Loucy (cell line): ENCODE measurements around the gene VSTM2L.
A peak's percentile ranks its signal among the peaks of the same experiment; 100 is the strongest.

Experiments
- H2AFZ ChIP-seq: fragments of 200-600 bp; sonication (generic); 2 replicates; pipeline ENCODE4 v1.6.0; 2016; ENCODE audit warnings: antibody characterized with exemption, mild to moderate bottlenecking, low read length, moderate library complexity
- H3F3A ChIP-seq: fragments of 200-600 bp; 2 replicates; pipeline ENCODE4 v1.6.0; 2016; ENCODE audit warnings: antibody characterized with exemption, low read depth, mild to moderate bottlenecking
- H3K27me3 ChIP-seq: fragments of 200-600 bp; sonication (generic); 2 replicates; pipeline ENCODE4 v1.6.1; 2014; ENCODE audit warnings: low read length, mild to moderate bottlenecking; ENCODE audit not compliant: insufficient read depth, poor library complexity, severe bottlenecking
- H3K36me3 ChIP-seq: fragments of 200-600 bp; sonication (generic); 2 replicates; pipeline ENCODE4 v1.6.1; 2016; ENCODE audit warnings: low read length; ENCODE audit not compliant: insufficient read depth
- H3K4me1 ChIP-seq: fragments of 200-600 bp; sonication (generic); 2 replicates; pipeline ENCODE4 v1.5.1; 2014; ENCODE audit warnings: low read length, mild to moderate bottlenecking; ENCODE audit not compliant: insufficient read depth, poor library complexity, severe bottlenecking
- H3K4me2 ChIP-seq: fragments of 200-600 bp; sonication (generic); 2 replicates; pipeline ENCODE4 v1.6.0; 2014; ENCODE audit warnings: antibody characterized with exemption, low read length, low read depth, mild to moderate bottlenecking; ENCODE audit not compliant: poor library complexity, severe bottlenecking
- H3K4me3 ChIP-seq: fragments of 200-600 bp; sonication (generic); 2 replicates; pipeline ENCODE4 v1.5.1; 2014; ENCODE audit warnings: low read length, mild to moderate bottlenecking, mixed read lengths; ENCODE audit not compliant: poor library complexity, severe bottlenecking
- H3K79me2 ChIP-seq: fragments of 200-600 bp; sonication (generic); 2 replicates; pipeline ENCODE4 v1.6.1; 2014; ENCODE audit warnings: low read length; ENCODE audit not compliant: insufficient read depth
- H3K9ac ChIP-seq: fragments of 200-600 bp; sonication (generic); 2 replicates; pipeline ENCODE4 v1.6.0; 2014; ENCODE audit warnings: mild to moderate bottlenecking, low read depth, low read length, moderate library complexity; ENCODE audit not compliant: poor library complexity, severe bottlenecking
- H3K9me2 ChIP-seq: fragments of 200-600 bp; sonication (generic); replicated peaks from 2 replicates; pipeline ENCODE4 v1.6.1; 2016; ENCODE audit warnings: low read depth, low read length, mixed read lengths
- H3K9me3 ChIP-seq: fragments of 200-600 bp; sonication (generic); 2 replicates; pipeline ENCODE4 v1.6.1; 2014; ENCODE audit warnings: mild to moderate bottlenecking, antibody characterized with exemption, low read length, low read depth; ENCODE audit not compliant: insufficient read depth
- H4K20me1 ChIP-seq: fragments of 200-600 bp; sonication (generic); 2 replicates; pipeline ENCODE4 v1.6.0; 2014; ENCODE audit warnings: antibody characterized with exemption, low read length, mild to moderate bottlenecking; ENCODE audit not compliant: insufficient read depth, poor library complexity, severe bottlenecking
- CTCF ChIP-seq: fragments of 200-600 bp; sonication (generic); conservative IDR thresholded peaks from 2 replicates; pipeline ENCODE4 v1.5.1; 2014; ENCODE audit warnings: mild to moderate bottlenecking, antibody characterized with exemption, low read length
- EZH2phosphoT487 ChIP-seq: fragments of 200-600 bp; IDR thresholded peaks from 2 replicates; pipeline ENCODE4 v1.6.1; 2018; ENCODE audit warnings: antibody characterized with exemption, mild to moderate bottlenecking, moderate library complexity, borderline replicate concordance

Gene VSTM2L

DNA sequence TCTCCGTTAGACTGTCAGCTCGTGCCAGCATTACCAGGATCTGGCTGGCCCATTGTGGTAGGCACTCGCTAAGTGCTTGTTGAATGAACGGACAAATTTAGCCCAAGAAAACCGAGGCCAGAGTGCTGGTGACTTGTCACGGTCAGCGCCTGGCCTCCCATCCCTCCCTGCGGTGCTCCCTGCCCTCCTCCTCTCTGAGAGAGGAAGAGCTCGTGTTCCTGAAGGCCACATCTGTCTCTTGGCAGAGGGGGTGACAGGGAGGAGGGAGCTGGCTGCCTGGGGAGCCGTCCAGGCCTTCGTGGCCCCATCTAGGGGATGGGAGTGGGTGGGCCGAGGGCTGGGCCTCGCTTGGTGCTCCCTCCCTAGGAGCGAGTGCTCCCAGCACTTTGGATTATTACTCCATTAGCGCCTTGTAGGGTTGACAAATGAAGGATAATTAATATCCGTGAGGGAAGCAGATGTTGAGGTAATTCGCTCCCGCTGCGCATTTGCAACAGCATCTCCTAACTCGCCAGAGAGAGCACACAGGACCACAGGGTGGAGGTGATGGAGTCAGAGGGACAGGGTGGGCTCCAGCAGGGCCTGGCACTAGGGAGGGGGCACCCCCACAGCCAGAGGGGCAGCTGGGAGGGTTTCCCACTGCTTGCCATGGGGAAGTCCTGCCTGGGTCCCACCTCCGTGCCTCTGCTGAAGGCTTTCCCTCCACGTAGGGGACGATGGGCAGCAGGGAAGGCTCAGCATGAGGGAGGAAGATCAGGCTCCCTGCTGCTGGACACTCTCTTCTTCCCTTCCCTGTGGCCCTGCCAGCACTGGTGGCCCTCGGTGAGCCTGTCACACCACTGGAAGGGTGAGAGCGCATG is 37.0 kb downstream of the VSTM2L start:
- Histone ChIP-seq H4K20me1 (no peaks in the 10 kb centered on the region), H3K9me3 (no peaks in the 10 kb centered on the region), H3K27me3 (no peaks in the 10 kb centered on the region), H3K4me3 (no peak overlapping the region), H3K4me1 (no peaks in the 10 kb centered on the region), H3K36me3 (no peaks in the 10 kb centered on the region), H3K4me2 (no peak overlapping the region), H2AFZ (no peak overlapping the region), H3K9ac (no peak overlapping the region), H3K9me2 (no peaks in the 10 kb centered on the region), H3F3A (no peaks in the 10 kb centered on the region), H3K79me2 (no peaks in the 10 kb centered on the region)
- TF ChIP-seq CTCF (no peak), EZH2phosphoT487 (no peak)

DNA sequence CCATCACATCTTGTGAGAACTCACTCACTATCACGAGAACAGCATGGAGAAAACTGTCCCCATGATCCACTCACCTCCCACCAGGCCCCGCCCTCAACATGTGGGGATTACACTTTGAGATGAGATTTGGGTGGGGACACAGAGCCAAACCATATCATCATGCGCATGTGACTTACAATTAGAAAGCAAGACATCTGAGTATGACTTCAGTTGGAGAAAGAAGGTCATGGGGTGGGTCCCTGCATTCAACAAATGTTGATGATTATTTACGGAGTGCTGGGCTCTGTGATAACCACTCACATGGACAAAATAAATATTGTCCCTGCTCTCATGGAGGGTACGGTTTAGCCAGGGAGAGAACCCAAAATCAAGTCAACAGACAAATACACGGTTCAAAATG is 37.9 kb downstream of the VSTM2L start:
- H3K4me3 ChIP-seq: no peak overlapping the region
- H2AFZ ChIP-seq: no peak overlapping the region
- no peaks in the 10 kb centered on the region for H4K20me1 ChIP-seq
- no peak overlapping the region for H3K9ac ChIP-seq
- H3K4me2 ChIP-seq: no peak overlapping the region
- H3F3A ChIP-seq: no peaks in the 10 kb centered on the region
- H3K79me2 ChIP-seq: no peaks in the 10 kb centered on the region
- H3K27me3 ChIP-seq: no peaks in the 10 kb centered on the region
- no peaks in the 10 kb centered on the region for H3K9me3 ChIP-seq
- no peaks in the 10 kb centered on the region for H3K9me2 ChIP-seq
- H3K4me1 ChIP-seq: no peaks in the 10 kb centered on the region
- no peaks in the 10 kb centered on the region for H3K36me3 ChIP-seq
- TF ChIP-seq EZH2phosphoT487 (no peak), CTCF (no peak)

- Histone ChIP-seq H3K9me2 (no peaks in the 10 kb centered on the region), H4K20me1 (no peaks in the 10 kb centered on the region), H2AFZ (no peak overlapping the region), H3K27me3 (no peaks in the 10 kb centered on the region), H3K4me1 (no peaks in the 10 kb centered on the region), H3K9me3 (no peaks in the 10 kb centered on the region), H3K79me2 (no peaks in the 10 kb centered on the region), H3K4me3 (no peak overlapping the region), H3K4me2 (no peak overlapping the region), H3K9ac (no peak overlapping the region), H3F3A (no peaks in the 10 kb centered on the region), H3K36me3 (no peaks in the 10 kb centered on the region)
- TF ChIP-seq CTCF: peak; percentile 62
- no peak for TF ChIP-seq EZH2phosphoT487
Observed at GRCh38 chr20:37941332-37941731, 38.4 kb downstream of the VSTM2L start.
